Midbrain (tissue), 1 donor: ENCODE data around the gene KRTAP10-12.

Experiments used
- DNase-seq: peaks from one replicate; lab custom pipeline; 2025; lab: John Stamatoyannopoulos, UW

Gene KRTAP10-12

GRCh38 chr21:44699502-44700001 lies 2.6 kb downstream of the KRTAP10-12 start:
- no peak for DNase-seq

GRCh38 chr21:44700101-44701022 lies 3.4 kb downstream of the KRTAP10-12 start:
- DNase-seq: no peak

DNA sequence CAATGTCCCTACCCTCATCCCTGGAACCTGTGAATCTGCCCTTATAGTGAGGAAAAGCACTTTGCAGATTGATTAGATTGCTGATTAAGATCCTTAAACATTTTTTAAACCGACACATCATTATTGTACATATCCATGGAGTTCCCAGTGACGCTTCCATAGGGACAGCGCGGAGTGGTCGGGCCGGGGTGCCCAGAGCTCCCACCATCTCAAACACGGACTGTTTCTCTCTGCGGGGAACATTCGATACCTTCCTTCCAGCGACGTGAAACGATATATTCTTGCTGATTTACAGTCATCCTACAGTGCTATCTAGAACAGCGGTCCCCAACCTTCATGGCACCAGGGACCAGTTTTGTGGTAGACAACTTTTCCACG lies 4.0 kb downstream of the KRTAP10-12 start:
- no peak for DNase-seq

GRCh38 chr21:44701541-44701940 lies 4.6 kb downstream of the KRTAP10-12 start:
- no peak for DNase-seq

DNA sequence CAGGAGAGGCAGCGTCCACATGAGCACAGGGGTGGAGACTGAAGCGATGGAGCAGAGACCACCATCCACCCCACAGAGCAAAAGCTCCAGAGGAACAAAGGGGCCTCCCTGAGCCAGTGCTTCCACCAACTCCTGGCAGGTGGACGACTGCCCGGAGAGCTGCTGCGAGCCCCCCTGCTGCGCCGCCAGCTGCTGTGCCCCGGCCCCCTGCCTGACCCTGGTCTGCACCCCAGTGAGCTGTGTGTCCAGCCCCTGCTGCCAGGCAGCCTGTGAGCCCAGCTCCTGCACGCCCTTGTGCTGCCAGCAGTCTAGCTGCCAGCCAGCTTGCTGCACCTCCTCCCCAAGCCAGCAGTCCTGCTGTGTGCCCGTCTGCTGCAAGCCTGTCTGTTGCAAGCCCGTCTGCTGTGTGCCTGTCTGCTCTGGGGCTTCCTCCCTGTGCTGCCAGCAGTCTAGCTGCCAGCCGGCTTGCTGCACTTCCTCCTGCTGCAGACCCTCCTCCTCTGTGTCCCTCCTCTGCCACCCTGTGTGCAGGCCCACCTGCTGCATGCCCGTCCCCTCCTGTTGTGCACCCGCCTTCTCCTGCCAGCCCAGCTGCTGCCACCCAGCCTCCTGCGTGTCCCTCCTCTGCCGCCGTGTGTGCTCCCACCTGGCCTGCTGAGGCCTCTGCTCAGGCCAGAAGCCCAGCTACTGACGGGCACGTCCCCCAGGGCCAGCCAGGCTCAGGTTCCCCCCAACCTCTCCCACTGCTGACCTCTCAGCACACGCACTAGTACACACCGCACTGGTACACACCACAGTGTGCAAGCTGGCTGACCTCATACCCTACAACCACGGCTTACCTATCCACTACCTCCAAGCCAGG lies 5.4 kb downstream of the KRTAP10-12 start:
- DNase-seq: no peak

DNA sequence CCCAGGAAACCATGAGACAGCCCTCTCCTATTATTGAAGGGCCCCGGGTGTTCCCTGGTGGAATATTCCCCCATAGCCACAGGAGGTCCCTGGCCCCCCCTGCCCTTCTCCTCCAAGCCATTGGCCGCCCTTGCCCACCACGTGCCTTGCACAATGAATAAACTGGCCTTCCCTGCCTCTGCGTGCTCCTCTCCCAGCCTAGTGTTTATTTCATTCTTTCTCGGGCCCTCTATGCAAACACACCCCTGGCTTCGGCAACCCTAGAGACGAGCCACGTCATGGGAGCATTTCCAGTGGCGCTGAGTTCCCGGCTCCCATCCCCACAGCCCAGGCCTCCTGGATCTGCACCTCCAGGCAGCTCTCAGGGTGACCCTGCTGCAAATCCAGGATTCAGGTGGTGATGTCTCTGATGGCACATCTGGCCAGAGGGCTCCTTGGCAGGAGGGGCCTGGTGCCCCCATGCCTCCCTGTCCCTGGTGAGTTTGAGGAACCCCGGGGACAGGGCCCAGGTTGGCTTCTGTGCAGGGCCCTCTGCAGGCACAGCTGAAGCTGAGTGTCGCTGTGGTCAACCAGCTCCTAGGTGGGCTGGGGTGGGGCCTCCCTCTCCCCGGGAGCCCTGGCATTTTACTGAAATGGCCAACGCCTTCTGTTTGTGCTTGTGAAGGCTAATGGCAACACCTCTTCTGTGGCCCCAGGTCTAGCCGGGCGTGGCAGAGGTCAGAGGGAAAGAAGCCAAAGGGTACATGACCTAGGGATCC lies 6.2 kb downstream of the KRTAP10-12 start:
- no peak for DNase-seq

DNA sequence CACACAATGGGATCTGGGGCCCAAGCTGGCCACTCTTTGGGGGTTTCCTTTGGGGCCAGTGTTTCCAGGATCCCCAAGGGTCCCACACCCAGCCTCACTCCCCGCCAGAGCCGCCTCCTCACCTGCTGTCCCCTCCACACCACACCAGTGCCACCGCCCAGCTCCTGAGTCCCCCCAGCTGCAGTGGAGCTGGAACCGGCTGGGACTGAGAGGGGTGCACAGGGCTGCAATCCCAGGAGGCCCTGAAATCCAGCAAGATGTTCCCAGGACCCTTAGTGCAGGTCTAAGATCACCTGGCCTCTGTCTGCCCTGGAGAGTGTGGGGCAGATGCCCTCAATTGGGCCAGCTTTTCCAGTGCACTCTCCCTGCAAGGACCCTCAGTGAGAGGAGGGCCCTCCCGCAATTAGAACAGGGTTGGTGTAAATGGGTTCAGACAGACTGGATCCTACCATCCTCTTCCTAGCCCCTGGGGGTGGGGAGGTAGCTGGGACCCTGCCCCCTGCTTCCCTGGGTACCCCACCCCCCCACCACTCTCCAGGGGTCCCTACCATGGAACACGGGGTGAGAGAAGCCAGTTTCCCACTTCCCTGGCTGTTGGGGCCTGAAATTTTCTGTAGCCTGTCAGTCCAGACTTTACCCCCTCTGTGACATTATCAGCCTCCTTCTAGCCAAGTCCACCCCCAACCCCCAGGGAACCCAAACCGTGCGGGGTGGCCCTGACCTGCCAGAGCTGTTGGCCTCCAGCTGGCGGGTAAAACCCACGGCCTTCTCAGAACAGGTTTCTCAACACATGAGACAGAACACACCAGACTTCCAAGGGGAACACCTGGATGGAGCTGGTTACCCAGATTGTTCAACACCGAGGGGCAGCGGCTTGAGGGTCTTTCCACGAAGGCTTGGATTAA lies 7.0 kb downstream of the KRTAP10-12 start:
- DNase-seq: no peak

- no peak for DNase-seq
Observed at GRCh38 chr21:44704636-44705001, 7.6 kb downstream of the KRTAP10-12 start.

GRCh38 chr21:44706026-44706705 lies 9.2 kb downstream of the KRTAP10-12 start:
- DNase-seq: no peak

DNA sequence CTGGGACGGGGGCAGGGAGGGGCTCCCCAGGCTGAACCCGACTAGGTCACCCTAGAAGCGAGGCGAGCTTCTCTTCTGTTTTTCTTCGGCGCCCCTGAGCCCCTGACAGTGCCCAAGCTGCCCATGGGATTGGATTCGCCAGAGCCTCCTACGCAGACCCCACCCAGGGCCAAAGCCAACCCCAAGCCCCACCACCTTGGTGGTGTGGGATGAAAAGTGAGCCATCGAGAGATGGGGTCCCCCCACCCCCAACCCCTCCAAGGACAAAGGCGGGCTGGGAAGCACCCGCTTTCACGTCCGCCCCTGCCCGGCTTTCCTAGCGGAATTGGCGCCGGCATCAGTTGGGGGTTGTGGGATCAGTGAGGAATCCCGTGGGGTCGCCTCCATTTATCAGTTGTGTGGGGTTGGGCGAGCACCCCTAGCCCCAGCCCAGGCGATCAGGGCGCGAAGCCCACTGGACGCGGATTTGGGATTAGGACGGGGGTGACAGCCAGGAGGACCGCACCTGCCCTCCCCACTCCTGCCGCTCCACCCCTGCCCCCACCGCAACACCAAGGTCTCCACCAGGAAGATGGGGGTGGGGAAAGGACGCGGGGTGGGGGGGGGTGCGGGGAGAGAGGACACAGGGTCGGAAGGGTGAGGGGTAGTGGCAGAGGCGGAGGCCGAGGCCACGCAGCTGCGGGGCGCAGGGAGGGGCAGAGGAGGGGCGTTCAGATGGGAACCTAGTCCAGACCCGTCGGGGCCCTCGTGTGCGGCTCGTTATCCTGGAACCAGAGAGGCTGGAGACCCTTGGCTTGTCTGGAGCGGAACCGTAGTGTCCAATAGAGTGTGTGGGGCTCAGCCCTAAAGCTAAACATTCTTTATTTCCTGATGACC lies 10.0 kb downstream of the KRTAP10-12 start:
- DNase-seq: no peak

- no peak for DNase-seq
Observed at GRCh38 chr21:44708213-44708865, 11.4 kb downstream of the KRTAP10-12 start.

DNA sequence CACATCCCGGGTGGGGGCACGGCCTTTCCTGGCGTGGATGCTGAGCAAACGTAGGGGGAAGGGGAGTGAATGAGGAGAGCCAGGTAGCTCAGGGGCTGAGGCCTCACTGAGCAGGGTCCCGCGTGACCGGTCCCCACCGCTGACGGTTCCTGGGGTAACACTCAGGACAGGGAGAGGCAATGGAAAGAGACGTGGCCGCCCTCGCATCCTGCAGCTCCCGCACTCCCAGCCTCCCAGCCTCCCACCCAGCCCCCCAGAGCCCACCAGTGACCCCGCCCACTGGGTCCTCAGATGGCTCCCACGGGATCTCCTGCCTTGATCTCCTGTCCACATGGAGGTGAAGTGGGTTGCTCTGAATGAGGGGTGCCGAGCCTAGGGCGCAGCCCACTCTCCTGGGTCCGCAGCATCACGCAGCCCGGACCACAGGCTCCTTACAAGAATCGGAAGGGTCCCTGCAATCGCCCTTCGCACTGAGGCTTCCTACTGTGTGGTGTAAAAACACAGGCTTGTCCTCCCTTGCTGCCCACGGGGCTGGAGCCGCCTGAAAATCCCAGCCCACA lies 12.0 kb downstream of the KRTAP10-12 start:
- no peak for DNase-seq

DNA sequence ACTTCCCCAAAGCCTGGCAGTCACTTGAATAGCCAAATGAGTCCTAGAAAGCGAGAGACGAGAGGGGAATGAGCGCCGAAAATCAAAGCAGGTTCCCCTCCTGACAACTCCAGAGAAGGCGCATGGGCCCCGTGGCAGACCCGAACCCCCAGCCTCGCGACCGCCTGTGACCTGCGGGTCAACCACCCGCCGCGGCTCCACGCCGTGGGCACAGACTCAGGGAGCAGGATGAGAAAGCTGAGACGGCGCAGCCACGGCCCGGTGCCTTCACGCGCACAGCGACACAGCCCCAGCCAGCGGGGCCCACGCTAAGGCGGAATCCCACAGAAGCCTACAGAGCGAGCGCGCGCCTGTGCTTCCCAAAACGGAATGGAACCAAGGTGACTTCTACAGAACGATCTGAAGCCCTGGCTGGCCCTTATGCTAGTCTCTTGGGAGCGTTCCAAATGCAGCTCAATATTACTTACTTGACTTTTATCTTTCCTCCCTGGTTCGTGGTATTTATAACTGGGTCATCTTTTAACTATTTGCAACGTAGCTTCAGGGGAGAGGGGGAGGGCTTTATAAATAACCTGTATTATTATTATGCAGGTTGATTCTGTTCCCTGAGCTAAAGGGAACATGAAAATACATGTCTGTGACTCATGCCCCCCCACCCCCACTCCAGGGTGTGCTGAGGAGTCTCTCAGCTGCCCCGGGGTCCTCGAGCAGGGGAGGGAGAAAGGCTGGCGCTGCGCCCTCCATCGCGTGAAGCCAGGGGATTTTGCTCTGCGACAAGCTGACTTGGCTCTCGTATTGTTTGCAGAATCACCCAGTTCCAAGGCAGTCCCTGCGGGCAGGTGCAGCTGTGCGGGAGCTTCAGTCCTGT lies 12.7 kb downstream of the KRTAP10-12 start:
- DNase-seq: no peak

- DNase-seq: no peak
Observed at GRCh38 chr21:44710294-44710665, 13.3 kb downstream of the KRTAP10-12 start.

GRCh38 chr21:44710756-44711326 lies 13.9 kb downstream of the KRTAP10-12 start:
- DNase-seq: no peak

GRCh38 chr21:44711327-44712202 lies 14.6 kb downstream of the KRTAP10-12 start, which contains the start of gene TSPEAR:
TSPEAR (minus strand) TSS chr21:44711572; CDS start chr21:44711514, 58 bp downstream.
- DNase-seq: no peak
